Tibial nerve (tissue), 4 donors: ENCODE measurements around the gene SCN3B.

Experiments
- CTCF ChIP-seq, 5 experiments: fragments of 200-600 bp in 3 of 5; fragments of 450-650 bp in 2 of 5; sonication (generic) in 3 of 5; IDR thresholded peaks; one replicate each; pipeline ENCODE4 v1.5.1; 2016 to 2019; ENCODE audit warnings: antibody characterized with exemption in 5 of 5, mild to moderate bottlenecking in 3 of 5, moderate library complexity in 2 of 5
- EP300 ChIP-seq, 2 donors: sonication (generic); formaldehyde crosslinking; IDR thresholded peaks; one replicate each; pipeline ENCODE4 v1.6.1; 2017; ENCODE audit warnings: antibody characterized with exemption in 2 of 2, mild to moderate bottlenecking in 1 of 2
- POLR2A ChIP-seq, 2 donors: fragments of 450-650 bp; IDR thresholded peaks; one replicate each; pipeline ENCODE4 v1.6.1; 2017; ENCODE audit warnings: antibody characterized with exemption in 2 of 2, mild to moderate bottlenecking in 2 of 2, moderate library complexity in 2 of 2

GRCh38 chr11:123696183-123696582 lies 41.8 kb upstream of the SCN3B start:
- TF ChIP-seq CTCF (IDR thresholded peaks at IDR 0.05) (no peak), EP300 (IDR thresholded peaks at IDR 0.05) (no peak), POLR2A (IDR thresholded peaks at IDR 0.05) (no peak)
